GM21786 (cell line): ENCODE measurements around the gene PHF21A.
"Not testable (repeated sequence)": the region's sequence is repeated elsewhere in the genome, so short reads cannot be mapped to it uniquely, and the experiment has no call there.

Experiments used
- ATAC-seq: cut with Tn5 transposase; IDR thresholded peaks from one replicate; pipeline ENCODE4 v1.9.1; 2021; ENCODE audit not compliant: unreplicated experiment

The PHF21A gene

GRCh38 chr11:45985212-45985611 is 136.0 kb downstream of the PHF21A start:
- no peak for ATAC-seq

GRCh38 chr11:45984192-45984591 is 137.1 kb downstream of the PHF21A start:
- ATAC-seq = no peak

- no peak for ATAC-seq
Measured at GRCh38 chr11:45983471-45983845, 137.8 kb downstream of the PHF21A start.

- ATAC-seq = no peak
Measured at GRCh38 chr11:45982656-45983470, 138.4 kb downstream of the PHF21A start.

GRCh38 chr11:45981826-45982225 is 139.4 kb downstream of the PHF21A start:
- ATAC-seq = not testable (repeated sequence)

GRCh38 chr11:45974806-45975205 is 146.4 kb downstream of the PHF21A start:
- no peak for ATAC-seq

- no peak for ATAC-seq
Measured at GRCh38 chr11:45973601-45974000, 147.7 kb downstream of the PHF21A start.

GRCh38 chr11:45968901-45969300 is 152.4 kb downstream of the PHF21A start:
- no peak for ATAC-seq

- ATAC-seq = no peak
Measured at GRCh38 chr11:45967506-45967905, 153.7 kb downstream of the PHF21A start.

GRCh38 chr11:45964911-45965389 is 156.3 kb downstream of the PHF21A start:
- ATAC-seq = peak; percentile 61

- no peak for ATAC-seq
Measured at GRCh38 chr11:45961751-45962240, 159.5 kb downstream of the PHF21A start.

GRCh38 chr11:45960387-45961095 is 160.7 kb downstream of the PHF21A start:
- ATAC-seq = no peak

- no peak for ATAC-seq
Measured at GRCh38 chr11:45959851-45960250, 161.4 kb downstream of the PHF21A start.

- ATAC-seq = no peak
Measured at GRCh38 chr11:45949992-45950407, 171.3 kb downstream of the PHF21A start.

GRCh38 chr11:45948356-45948755 is 172.9 kb downstream of the PHF21A start:
- no peak for ATAC-seq

GRCh38 chr11:45947885-45948284 is 173.4 kb downstream of the PHF21A start:
- ATAC-seq = no peak

GRCh38 chr11:45945397-45945999 is 175.8 kb downstream of the PHF21A start:
- ATAC-seq = no peak

- no peak for ATAC-seq
Measured at GRCh38 chr11:45942381-45942780, 178.9 kb downstream of the PHF21A start.

GRCh38 chr11:45941285-45941684 is 180.0 kb downstream of the PHF21A start:
- ATAC-seq = no peak

- no peak for ATAC-seq
Measured at GRCh38 chr11:45939836-45940235, 181.4 kb downstream of the PHF21A start.

- ATAC-seq = no peak
Measured at GRCh38 chr11:45937916-45938315, 183.3 kb downstream of the PHF21A start.
